Activated CD4-positive, alpha-beta T cell treated with anti-CD3 and anti-CD28 coated beads, Interleukin-2, amount 10 ng/mL, durations not matched to agents 24 days and 14 days (primary cell): Measurements from ENCODE around the gene TMEM269. TPM values are rescaled to one million over a fixed set of nuclear protein-coding genes. Genes with fewer than 3 reads are reported as not detected.

Source experiments
- DNase-seq: peaks from one replicate; pipeline ENCODE4 v3.0.0; 2022
- H3K27ac Mint-ChIP-seq: one replicate; pipeline ENCODE4 v1.8.0; 2022; ENCODE audit warnings: mild to moderate bottlenecking, mixed read lengths
- H3K27me3 Mint-ChIP-seq: one replicate; pipeline ENCODE4 v1.8.0; 2022; ENCODE audit warnings: mixed read lengths
- H3K36me3 Mint-ChIP-seq: one replicate; pipeline ENCODE4 v1.8.0; 2022; ENCODE audit warnings: low read depth, mild to moderate bottlenecking, mixed read lengths
- H3K4me1 Mint-ChIP-seq: one replicate; pipeline ENCODE4 v1.8.0; 2021; ENCODE audit warnings: mixed read lengths
- H3K4me3 Mint-ChIP-seq: one replicate; pipeline ENCODE4 v1.8.0; 2022; ENCODE audit warnings: mild to moderate bottlenecking, moderate library complexity, mixed read lengths
- H3K9me3 Mint-ChIP-seq: one replicate; pipeline ENCODE4 v1.8.0; 2021; ENCODE audit warnings: mixed read lengths
- intact Hi-C: fragments of 100-400 bp; cut with micrococcal nuclease; formaldehyde crosslinking; loops from one replicate; pipeline ENCODE4 v1.15.1; 2023
- total RNA-seq: library from RNA; stranded (reverse); gene quantifications from 2 replicates; pipeline ENCODE4 v1.2.3, GENCODE V29; 2022

The TMEM269 gene
- total RNA-seq, 1 donor from 2014 or later = not detected

DNA sequence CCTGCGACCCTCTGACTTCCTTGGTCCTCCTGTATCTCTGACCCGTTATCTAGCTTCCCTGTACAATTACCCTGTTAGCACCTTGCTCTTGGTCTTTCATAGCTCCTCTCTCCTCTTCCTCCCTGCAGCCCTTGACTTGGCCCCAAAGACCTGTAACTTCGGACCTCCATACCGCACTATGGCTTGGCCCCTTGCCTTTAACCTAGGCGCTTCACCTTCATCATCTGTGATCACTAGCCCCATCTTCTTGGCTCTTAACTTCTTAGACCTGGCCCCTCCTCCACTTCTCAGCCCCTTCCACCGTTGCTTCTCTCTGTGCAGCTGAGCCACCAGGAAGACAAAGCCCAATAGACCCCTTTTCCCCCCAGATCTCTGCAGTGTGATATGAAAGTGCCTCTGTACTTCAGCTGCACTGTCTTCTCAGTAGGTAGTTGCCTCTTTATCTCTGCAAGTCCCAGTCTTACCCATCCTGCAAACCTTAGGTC, 62.4 kb downstream of the TMEM269 start:
- Mint-ChIP-seq H3K4me1 (peaks cover 31% of the 10 kb centered on the region), H3K9me3 (no peaks in the 10 kb centered on the region), H3K36me3 (peaks cover 32% of the 10 kb centered on the region), H3K27ac (peak overlapping the region; percentile 84), H3K4me3 (peak overlapping the region; percentile 96), H3K27me3 (no peaks in the 10 kb centered on the region)
- intact Hi-C loops = loop anchor here (2.0 to 10.0 kb wide), 4 partner anchors 78 to 488 kb away; partner anchors contain the start of genes CCDC30, MPL and YBX1
- no peak for DNase-seq

- no peaks in the 10 kb centered on the region for H3K27me3 Mint-ChIP-seq
- DNase-seq = no peak
- no peaks in the 10 kb centered on the region for H3K9me3 Mint-ChIP-seq
- intact Hi-C loops = loop anchor here (2.0 to 10.0 kb wide), 4 partner anchors 77 to 487 kb away; partner anchors contain the start of genes CCDC30, MPL and YBX1
- H3K4me1 Mint-ChIP-seq = peaks cover 31% of the 10 kb centered on the region
- H3K27ac Mint-ChIP-seq = peak overlapping the region; percentile 60
- peak overlapping the region; percentile 96 for H3K4me3 Mint-ChIP-seq
- H3K36me3 Mint-ChIP-seq = peaks cover 37% of the 10 kb centered on the region
Measured at GRCh38 chr1:42847721-42848460, 63.1 kb downstream of the TMEM269 start.

DNA sequence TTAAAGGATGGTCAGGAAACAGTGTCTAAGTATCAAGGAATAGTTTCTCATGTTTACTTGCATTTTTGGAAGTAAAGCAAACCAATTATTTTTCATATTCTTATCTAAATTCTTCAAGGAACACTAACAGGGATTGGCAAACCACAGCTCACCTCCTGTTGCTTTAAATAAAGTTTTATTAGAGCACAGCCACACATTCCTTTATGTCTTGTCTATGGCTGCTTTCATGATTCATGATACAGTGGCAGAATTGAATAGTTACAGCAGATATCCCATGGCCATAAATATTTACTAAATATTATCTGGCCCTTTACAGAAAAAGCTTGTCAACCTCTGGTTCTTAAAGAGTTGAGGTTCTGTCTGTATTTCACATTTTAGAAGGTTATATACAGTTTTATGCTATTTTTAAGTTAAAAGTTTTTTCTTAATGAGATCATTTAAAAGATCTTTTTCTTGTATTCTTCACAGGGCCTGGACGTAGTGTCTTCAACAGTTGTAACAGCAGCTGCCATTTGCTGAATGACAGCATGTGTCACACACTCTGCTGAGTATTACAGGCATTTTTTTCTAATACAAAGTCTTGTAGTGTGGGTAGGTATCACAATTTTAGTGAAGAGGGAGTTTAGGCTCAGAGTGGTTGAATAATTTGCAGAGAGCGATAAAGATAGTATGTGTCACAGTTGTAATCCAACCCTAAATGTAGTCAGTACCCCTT, 64.2 kb downstream of the TMEM269 start:
- Mint-ChIP-seq H3K4me1 (peaks cover 31% of the 10 kb centered on the region), H3K9me3 (no peaks in the 10 kb centered on the region), H3K27me3 (no peaks in the 10 kb centered on the region), H3K4me3 (no peak overlapping the region), H3K36me3 (peaks cover 35% of the 10 kb centered on the region), H3K27ac (no peak overlapping the region)
- no peak for DNase-seq
- intact Hi-C loops = loop anchor here (10.0 kb wide), 3 partner anchors 164 to 486 kb away; partner anchors contain the start of genes CCDC30, MPL and YBX1

DNA sequence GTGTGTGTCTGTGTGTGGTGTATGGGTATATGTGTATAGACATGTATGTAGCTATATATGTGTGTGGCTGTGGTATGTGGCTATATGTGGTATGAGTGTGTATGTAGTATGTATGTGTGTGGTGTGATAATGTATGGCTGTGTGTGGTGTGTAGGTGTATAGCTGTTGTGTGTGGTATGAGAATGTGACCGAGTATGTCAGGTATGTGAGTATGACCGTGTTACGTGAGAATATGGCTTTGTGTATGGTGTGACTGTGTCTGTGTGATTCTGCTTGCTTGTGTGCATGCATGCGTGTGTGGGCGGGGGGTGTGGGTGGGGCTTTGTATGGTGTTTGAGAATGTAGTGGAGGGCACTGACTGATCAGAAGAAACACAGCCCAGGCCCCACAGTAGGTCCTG, 65.2 kb downstream of the TMEM269 start:
- no peak for DNase-seq
- H3K27me3 Mint-ChIP-seq = no peaks in the 10 kb centered on the region
- H3K4me3 Mint-ChIP-seq = no peak overlapping the region
- intact Hi-C loops = loop anchor here (10.0 kb wide), 3 partner anchors 165 to 485 kb away; partner anchors contain the start of genes CCDC30, MPL and YBX1
- no peak overlapping the region for H3K27ac Mint-ChIP-seq
- peaks cover 35% of the 10 kb centered on the region for H3K36me3 Mint-ChIP-seq
- H3K9me3 Mint-ChIP-seq = no peaks in the 10 kb centered on the region
- peaks cover 26% of the 10 kb centered on the region for H3K4me1 Mint-ChIP-seq

Other genes starting within 250 kb of the TMEM269 start
- 88.4 and 92.9 TPM in 2 replicates for gene PPIH, start 126.6 kb upstream of the TMEM269 start, total RNA-seq
- gene YBX1, start 102.6 kb upstream of the TMEM269 start, total RNA-seq = 861 and 867 TPM in 2 replicates
- gene CLDN19, start 44.8 kb upstream of the TMEM269 start, total RNA-seq = not detected in 2 replicates
- gene P3H1, start 18.0 kb upstream of the TMEM269 start, total RNA-seq = 47.4 and 51.1 TPM in 2 replicates
- 6.2 and 6.3 TPM in 2 replicates for gene C1orf50, start 17.7 kb upstream of the TMEM269 start, total RNA-seq
- 3.5 and 3.8 TPM in 2 replicates for gene ERMAP, start 32.1 kb downstream of the TMEM269 start, total RNA-seq
- gene SVBP, start 32.4 kb downstream of the TMEM269 start, total RNA-seq = 7.3 and 10.0 TPM in 2 replicates
- gene ZNF691, start 61.6 kb downstream of the TMEM269 start, total RNA-seq = 9.9 and 11.1 TPM in 2 replicates
- 135 and 144 TPM in 2 replicates for gene SLC2A1, start 173.9 kb downstream of the TMEM269 start, total RNA-seq